GM12865 (cell line): ENCODE data around the gene HACD4.

Experiments used
- DNase-seq: peaks from one replicate; pipeline ENCODE4 v3.0.0; 2010; ENCODE audit warnings: low read depth
- H3K4me3 ChIP-seq: 2 replicates; pipeline ENCODE4 v1.5.1; 2011; ENCODE audit warnings: mild to moderate bottlenecking, low read depth, low read length, control low read depth
- TF ChIP-seq, protein P1 (sequence below): IDR thresholded peaks from 2 replicates; pipeline ENCODE4 v1.5.1; 2011; ENCODE audit warnings: low read length, control low read depth, low read depth, inconsistent platforms; ENCODE audit not compliant: insufficient read depth; ENCODE audit errors: missing control alignments

The HACD4 gene

DNA sequence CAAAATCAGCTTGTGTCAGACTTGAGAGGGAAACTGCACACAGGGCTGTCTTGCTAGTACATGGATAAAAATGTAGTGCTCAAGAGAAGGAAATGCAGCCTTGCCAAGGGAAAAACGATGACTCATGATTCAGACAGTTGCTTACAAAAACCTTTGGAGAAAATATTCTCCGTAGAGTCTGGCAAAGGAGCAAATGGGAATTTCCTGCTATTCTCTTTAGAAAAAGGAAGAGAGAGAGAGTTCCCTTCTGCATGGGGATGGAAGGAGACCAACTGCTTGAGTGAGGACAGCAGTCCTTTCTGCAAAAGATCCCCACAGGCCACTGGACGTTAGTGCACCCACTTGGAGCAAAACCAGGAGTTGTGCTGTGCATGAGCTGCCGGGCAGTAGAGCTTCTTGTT lies 38.7 kb upstream of the HACD4 start:
- no peak for DNase-seq
- TF ChIP-seq, protein P1, sequence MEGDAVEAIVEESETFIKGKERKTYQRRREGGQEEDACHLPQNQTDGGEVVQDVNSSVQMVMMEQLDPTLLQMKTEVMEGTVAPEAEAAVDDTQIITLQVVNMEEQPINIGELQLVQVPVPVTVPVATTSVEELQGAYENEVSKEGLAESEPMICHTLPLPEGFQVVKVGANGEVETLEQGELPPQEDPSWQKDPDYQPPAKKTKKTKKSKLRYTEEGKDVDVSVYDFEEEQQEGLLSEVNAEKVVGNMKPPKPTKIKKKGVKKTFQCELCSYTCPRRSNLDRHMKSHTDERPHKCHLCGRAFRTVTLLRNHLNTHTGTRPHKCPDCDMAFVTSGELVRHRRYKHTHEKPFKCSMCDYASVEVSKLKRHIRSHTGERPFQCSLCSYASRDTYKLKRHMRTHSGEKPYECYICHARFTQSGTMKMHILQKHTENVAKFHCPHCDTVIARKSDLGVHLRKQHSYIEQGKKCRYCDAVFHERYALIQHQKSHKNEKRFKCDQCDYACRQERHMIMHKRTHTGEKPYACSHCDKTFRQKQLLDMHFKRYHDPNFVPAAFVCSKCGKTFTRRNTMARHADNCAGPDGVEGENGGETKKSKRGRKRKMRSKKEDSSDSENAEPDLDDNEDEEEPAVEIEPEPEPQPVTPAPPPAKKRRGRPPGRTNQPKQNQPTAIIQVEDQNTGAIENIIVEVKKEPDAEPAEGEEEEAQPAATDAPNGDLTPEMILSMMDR, result peak; percentile 9
- H3K4me3 ChIP-seq, result no peak overlapping the region

DNA sequence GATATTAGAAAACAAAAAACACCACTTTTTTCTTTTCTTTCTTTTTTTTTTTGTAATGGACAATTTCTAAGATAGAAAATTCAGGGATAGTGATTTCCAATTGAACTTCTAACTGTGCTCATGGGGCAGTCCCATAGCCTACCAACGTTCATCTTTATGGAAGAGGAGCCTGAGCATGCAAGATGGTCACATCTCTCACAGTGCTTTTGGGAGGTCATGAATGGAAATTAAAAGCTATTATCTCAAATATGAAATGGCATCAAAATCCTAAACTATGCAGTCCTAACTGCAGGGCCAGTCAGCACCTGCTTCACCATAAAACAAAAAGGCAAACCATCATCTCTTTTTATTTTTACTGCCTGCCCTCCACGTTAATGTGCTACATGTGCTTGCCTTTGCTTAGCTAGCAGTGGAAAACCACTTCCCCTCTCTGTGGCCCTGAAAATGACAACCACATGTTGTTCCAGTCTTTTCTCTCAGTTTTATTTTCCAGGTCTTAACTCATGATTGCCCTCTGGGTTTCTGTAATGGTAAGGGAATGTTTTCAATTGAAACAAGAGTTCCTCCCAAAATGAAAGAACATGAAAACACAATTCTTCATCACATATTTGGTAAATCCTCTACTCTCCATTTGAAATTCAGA lies 29.6 kb upstream of the HACD4 start:
- H3K4me3 ChIP-seq, result no peak overlapping the region
- peak; percentile 41 for DNase-seq
- TF ChIP-seq, protein P1, result no peak

DNA sequence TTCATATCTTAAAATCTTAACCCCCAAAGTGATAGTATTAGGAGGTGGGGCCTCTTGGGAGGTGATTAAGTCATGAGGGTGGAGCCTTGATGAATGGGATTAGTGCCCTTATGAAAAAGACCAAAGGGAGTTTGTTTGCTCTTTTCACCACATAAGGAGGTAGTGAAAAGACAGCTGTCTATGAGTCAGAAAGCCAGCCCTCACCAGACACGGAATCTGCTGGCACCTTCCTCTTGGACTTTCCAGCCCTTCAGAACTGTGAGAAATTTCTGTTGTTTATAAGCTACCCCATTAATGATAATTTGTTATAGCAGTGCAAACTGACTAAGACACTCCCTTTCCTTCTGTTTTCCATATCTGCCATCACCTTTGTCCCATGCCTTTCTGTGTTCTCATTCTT lies 25.5 kb upstream of the HACD4 start:
- no peak for DNase-seq
- H3K4me3 ChIP-seq, result no peak overlapping the region
- TF ChIP-seq, protein P1, result no peak

DNA sequence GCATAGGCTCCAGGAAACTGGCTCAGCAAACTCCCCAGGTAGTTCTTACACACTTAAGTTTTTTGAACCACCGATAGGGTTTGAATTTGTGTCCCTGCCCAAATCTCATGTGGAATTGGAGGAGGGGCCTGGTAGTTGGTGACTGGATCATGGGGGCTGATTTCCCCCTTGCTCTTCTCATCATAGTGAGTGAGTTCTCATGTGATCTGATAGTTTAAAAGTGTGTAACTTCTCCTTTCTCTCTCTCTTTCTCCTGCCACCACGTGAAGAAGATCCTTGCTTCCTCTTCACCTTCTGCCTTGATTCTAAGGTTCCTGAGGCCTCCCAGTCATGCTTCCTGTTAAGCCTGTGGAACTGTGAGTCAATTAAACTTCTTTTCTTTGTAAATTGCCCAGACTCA lies 22.4 kb upstream of the HACD4 start:
- H3K4me3 ChIP-seq, result no peak overlapping the region
- no peak for DNase-seq
- TF ChIP-seq, protein P1, result no peak

DNA sequence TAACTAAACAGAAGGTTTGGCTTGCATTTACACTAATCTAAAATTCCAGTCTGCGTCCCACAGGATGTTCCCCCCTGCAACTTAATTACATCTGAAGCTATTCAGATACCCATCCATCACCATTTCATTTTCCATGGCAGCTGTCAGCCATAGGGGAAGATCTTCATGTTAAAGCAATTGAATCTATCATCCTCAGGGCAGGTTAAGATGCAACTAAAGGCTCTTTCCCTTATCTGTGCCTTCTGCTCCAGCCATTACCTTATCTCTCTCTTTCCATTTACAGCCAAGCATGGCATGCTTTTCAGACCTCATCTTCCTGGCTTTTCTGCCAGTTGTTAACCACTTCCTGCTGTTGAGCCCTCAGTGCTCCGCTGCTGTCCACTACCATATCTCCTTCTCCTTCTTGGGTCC lies 15.8 kb upstream of the HACD4 start:
- H3K4me3 ChIP-seq, result no peak overlapping the region
- DNase-seq, result no peak
- TF ChIP-seq, protein P1, result no peak

DNA sequence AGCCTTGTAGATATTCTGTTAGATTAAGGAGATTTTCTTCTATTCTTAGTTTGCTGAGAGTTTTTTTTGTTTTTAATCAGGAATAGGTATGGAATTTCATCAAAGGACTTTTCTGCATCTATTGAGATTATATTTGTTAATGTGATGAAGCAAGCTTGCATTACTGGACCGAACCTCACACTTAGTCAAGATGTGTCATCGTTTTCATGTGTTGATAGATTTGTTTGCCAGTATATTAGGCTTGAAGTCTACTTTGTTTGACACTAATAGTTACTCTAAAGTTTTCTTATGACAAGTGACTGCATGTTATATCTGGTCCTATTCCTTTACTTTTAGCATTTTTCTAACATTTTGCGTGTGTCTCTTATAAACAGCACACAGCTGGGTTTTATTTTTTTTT lies 12.4 kb upstream of the HACD4 start:
- H3K4me3 ChIP-seq, result no peak overlapping the region
- no peak for DNase-seq
- TF ChIP-seq, protein P1, result no peak

DNA sequence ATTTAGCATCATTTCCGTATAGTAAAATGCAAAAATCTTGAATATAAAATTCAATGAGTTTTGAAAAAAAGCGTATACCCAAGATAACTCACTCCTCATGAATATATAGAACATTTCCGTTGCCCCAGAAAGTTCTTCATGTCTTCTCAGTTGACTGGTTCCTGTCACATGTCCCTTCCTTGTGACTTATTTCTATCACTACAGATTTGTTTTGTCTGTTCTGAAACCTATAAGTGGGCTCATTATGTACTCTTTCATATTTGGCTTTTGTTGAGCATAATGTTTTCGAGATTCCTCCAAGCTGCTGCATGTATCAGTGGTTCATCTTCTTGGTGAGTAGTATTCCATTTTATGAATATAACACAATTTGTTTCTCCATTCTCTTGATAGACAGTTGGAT lies 11.0 kb upstream of the HACD4 start:
- TF ChIP-seq, protein P1, result no peak
- peak; percentile 15 for DNase-seq
- no peak overlapping the region for H3K4me3 ChIP-seq
